SU-DHL-6 (cell line): Measurements from ENCODE around the gene PRAMEF11.

ENCODE experiments used
- H2AFZ ChIP-seq: fragments of 200-600 bp; sonication (generic); 2 replicates; pipeline ENCODE4 v1.6.1; 2014; ENCODE audit warnings: low read depth, mild to moderate bottlenecking, moderate library complexity, mixed read lengths, antibody characterized with exemption, low read length; ENCODE audit not compliant: severe bottlenecking
- H3F3A ChIP-seq: fragments of 200-600 bp; shearing (Covaris generic); 2 replicates; pipeline ENCODE4 v1.6.0; 2016; ENCODE audit warnings: antibody characterized with exemption, mild to moderate bottlenecking; ENCODE audit not compliant: insufficient read depth
- H3K27ac ChIP-seq: fragments of 200-600 bp; sonication (generic); 2 replicates; pipeline ENCODE4 v1.5.1; 2016; ENCODE audit warnings: low read depth, mild to moderate bottlenecking, low read length, moderate library complexity, mixed read lengths
- H3K27me3 ChIP-seq: fragments of 200-600 bp; sonication (generic), shearing (Covaris generic); 2 replicates; pipeline ENCODE4 v1.6.0; 2014; ENCODE audit warnings: mild to moderate bottlenecking, low read length
- H3K36me3 ChIP-seq: fragments of 200-600 bp; sonication (generic); 2 replicates; pipeline ENCODE4 v1.6.1; 2014; ENCODE audit warnings: mild to moderate bottlenecking, low read length, mixed read lengths
- H3K4me2 ChIP-seq: fragments of 300-600, 200-600 bp; shearing (Covaris generic), sonication (generic); 2 replicates; pipeline ENCODE4 v1.6.0; 2014; ENCODE audit warnings: low read length, low read depth, mild to moderate bottlenecking; ENCODE audit not compliant: poor library complexity, severe bottlenecking
- H3K4me3 ChIP-seq: fragments of 200-600 bp; sonication (generic); 2 replicates; pipeline ENCODE4 v1.5.1; 2014; ENCODE audit warnings: antibody characterized with exemption, low read length, mild to moderate bottlenecking, mixed read lengths; ENCODE audit not compliant: insufficient read depth, poor library complexity, severe bottlenecking
- H3K79me2 ChIP-seq: fragments of 200-600 bp; sonication (generic); 2 replicates; pipeline ENCODE4 v1.6.1; 2014; ENCODE audit warnings: mild to moderate bottlenecking, low read length, moderate library complexity; ENCODE audit not compliant: insufficient read depth
- H3K9ac ChIP-seq: fragments of 200-600 bp; sonication (generic); 2 replicates; pipeline ENCODE4 v1.7.0; 2014; ENCODE audit warnings: mild to moderate bottlenecking, low read length
- H3K9me2 ChIP-seq: fragments of 200-600 bp; sonication (generic); replicated peaks from 2 replicates; pipeline ENCODE4 v1.6.1; 2014; ENCODE audit warnings: low read length; ENCODE audit not compliant: insufficient read depth
- H3K9me3 ChIP-seq: fragments of 200-600 bp; sonication (generic); 2 replicates; pipeline ENCODE4 v1.6.1; 2014; ENCODE audit warnings: low read length, mixed read lengths; ENCODE audit not compliant: insufficient read depth
- H4K20me1 ChIP-seq: fragments of 200-600 bp; sonication (generic); 2 replicates; pipeline ENCODE4 v1.6.1; 2014; ENCODE audit warnings: low read depth, mild to moderate bottlenecking, antibody characterized with exemption, low read length, moderate library complexity, mixed read lengths
- EZH2phosphoT487 ChIP-seq: fragments of 200-600 bp; sonication (generic), shearing (Covaris generic); conservative IDR thresholded peaks from 2 replicates; pipeline ENCODE4 v1.6.1; 2018; ENCODE audit warnings: mild to moderate bottlenecking, antibody characterized with exemption, low read length, moderate library complexity, mixed read lengths
- TF ChIP-seq, protein P1 (sequence below): fragments of 200-600 bp; sonication (generic); IDR thresholded peaks from one replicate; pipeline ENCODE4 v1.5.1; 2017; ENCODE audit warnings: antibody characterized with exemption, mild to moderate bottlenecking, low read length, moderate library complexity; ENCODE audit not compliant: insufficient read depth, poor library complexity, severe bottlenecking

The PRAMEF11 gene

GRCh38 chr1:12775443-12775842, 55.8 kb downstream of the PRAMEF11 start:
- Histone ChIP-seq H3K9me2 (no peaks in the 10 kb centered on the region), H3K9ac (no peak overlapping the region), H3F3A (no peaks in the 10 kb centered on the region), H3K27me3 (no peaks in the 10 kb centered on the region), H3K4me2 (no peak overlapping the region), H3K9me3 (no peaks in the 10 kb centered on the region), H3K27ac (no peak overlapping the region), H3K4me3 (no peak overlapping the region), H2AFZ (no peak overlapping the region), H3K79me2 (no peaks in the 10 kb centered on the region), H3K36me3 (no peaks in the 10 kb centered on the region), H4K20me1 (no peaks in the 10 kb centered on the region)
- TF ChIP-seq, protein P1, sequence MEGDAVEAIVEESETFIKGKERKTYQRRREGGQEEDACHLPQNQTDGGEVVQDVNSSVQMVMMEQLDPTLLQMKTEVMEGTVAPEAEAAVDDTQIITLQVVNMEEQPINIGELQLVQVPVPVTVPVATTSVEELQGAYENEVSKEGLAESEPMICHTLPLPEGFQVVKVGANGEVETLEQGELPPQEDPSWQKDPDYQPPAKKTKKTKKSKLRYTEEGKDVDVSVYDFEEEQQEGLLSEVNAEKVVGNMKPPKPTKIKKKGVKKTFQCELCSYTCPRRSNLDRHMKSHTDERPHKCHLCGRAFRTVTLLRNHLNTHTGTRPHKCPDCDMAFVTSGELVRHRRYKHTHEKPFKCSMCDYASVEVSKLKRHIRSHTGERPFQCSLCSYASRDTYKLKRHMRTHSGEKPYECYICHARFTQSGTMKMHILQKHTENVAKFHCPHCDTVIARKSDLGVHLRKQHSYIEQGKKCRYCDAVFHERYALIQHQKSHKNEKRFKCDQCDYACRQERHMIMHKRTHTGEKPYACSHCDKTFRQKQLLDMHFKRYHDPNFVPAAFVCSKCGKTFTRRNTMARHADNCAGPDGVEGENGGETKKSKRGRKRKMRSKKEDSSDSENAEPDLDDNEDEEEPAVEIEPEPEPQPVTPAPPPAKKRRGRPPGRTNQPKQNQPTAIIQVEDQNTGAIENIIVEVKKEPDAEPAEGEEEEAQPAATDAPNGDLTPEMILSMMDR: no peak
- no peak for TF ChIP-seq EZH2phosphoT487

- Histone ChIP-seq H3K4me3 (no peak overlapping the region), H3K9ac (no peak overlapping the region), H3K79me2 (no peaks in the 10 kb centered on the region), H3F3A (no peaks in the 10 kb centered on the region), H3K9me2 (no peaks in the 10 kb centered on the region), H4K20me1 (no peaks in the 10 kb centered on the region), H2AFZ (no peak overlapping the region), H3K36me3 (no peaks in the 10 kb centered on the region), H3K27ac (no peak overlapping the region), H3K9me3 (no peaks in the 10 kb centered on the region), H3K4me2 (no peak overlapping the region), H3K27me3 (no peaks in the 10 kb centered on the region)
- TF ChIP-seq, protein P1: no peak
- no peak for TF ChIP-seq EZH2phosphoT487
Measured at GRCh38 chr1:12774801-12775345, 56.3 kb downstream of the PRAMEF11 start.
